ENCODE measurements around the gene HNRNPAB. TPM values are rescaled to one million over a fixed set of nuclear protein-coding genes. Genes with fewer than 3 reads are reported as not detected.
A peak's percentile ranks its signal among the peaks of the same experiment; 100 is the strongest.
"Not testable (repeated sequence)": the region's sequence is repeated elsewhere in the genome, so short reads cannot be mapped to it uniquely, and the experiment has no call there.

The HNRNPAB gene
- total RNA-seq, 1 experiment from 2014 or later: 547 TPM

DNA sequence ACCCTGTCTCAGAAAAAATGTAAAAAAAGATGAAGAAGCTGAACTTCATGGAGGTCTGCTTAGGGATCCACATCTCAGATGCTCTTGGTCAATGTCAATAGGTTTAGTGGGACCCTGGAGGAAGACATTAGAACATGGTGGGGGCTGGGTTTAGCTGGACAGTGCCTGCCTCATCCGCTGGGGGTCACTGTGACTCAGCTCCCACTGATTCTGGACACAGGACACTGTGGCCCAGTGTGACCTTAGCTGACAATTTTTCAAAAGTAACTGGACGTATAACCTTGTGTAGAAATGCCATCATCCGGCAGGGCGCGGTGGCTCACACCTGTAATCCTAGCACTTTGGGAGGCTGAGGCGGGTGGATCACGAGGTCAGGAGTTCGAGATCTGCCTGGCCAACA, 7.3 kb upstream of the HNRNPAB start:
- H2AFZ ChIP-seq (ENCODE audit: low read length): no peak overlapping the region
- H3K56ac ChIP-seq (ENCODE audit: insufficient read length, low read depth, low read length): no peak overlapping the region
- H3K4me1 ChIP-seq (ENCODE audit: insufficient read depth, low read length): no peaks in the 10 kb centered on the region
- H2BK15ac ChIP-seq (ENCODE audit: low read depth, low read length): no peak overlapping the region
- Mint-ChIP-seq H3K4me1 (peaks cover 27 to 30% of the 10 kb centered on the region in 2 experiments), H3K9me3 (peaks cover 14 to 21% of the 10 kb centered on the region in 2 experiments), H3K27me3 (ENCODE audit: low read depth) (peaks cover 27% of the 10 kb centered on the region), H3K36me3 (ENCODE audit: insufficient read depth in 1 of 3, low read depth in 3 of 3) (peaks cover 6 to 16% (median 7%) of the 10 kb centered on the region in 3 experiments), H3K27ac (no peak overlapping the region), H3K4me3 (no peak overlapping the region)
- no peak overlapping the region for H2AK5ac ChIP-seq (ENCODE audit: insufficient read length, low read length)
- no peaks in the 10 kb centered on the region for H3K9me3 ChIP-seq (ENCODE audit: control insufficient read depth, low read depth, low read length)
- H4K5ac ChIP-seq (ENCODE audit: insufficient read length, low read depth, low read length): no peak overlapping the region
- H2BK120ac ChIP-seq (ENCODE audit: low read depth, low read length, poor library complexity, severe bottlenecking): no peak overlapping the region
- H4K20me1 ChIP-seq (ENCODE audit: control insufficient read depth, insufficient read depth, insufficient read length): peaks cover 2% of the 10 kb centered on the region
- no peak overlapping the region for H2BK12ac ChIP-seq (ENCODE audit: insufficient read length, low read depth, low read length)
- H2BK5ac ChIP-seq (ENCODE audit: insufficient read length, low read length): no peak overlapping the region
- H4K91ac ChIP-seq (ENCODE audit: insufficient read length, low read depth, low read length): no peak overlapping the region
- no peak overlapping the region for H3K27ac ChIP-seq (ENCODE audit: insufficient read length, low read depth, low read length)
- WGBS (ENCODE audit: extremely low coverage, insufficient read length, low lambda C conversion rate): no CpG with 5 or more reads among the region's 8 CpGs
- TF ChIP-seq, protein P1, sequence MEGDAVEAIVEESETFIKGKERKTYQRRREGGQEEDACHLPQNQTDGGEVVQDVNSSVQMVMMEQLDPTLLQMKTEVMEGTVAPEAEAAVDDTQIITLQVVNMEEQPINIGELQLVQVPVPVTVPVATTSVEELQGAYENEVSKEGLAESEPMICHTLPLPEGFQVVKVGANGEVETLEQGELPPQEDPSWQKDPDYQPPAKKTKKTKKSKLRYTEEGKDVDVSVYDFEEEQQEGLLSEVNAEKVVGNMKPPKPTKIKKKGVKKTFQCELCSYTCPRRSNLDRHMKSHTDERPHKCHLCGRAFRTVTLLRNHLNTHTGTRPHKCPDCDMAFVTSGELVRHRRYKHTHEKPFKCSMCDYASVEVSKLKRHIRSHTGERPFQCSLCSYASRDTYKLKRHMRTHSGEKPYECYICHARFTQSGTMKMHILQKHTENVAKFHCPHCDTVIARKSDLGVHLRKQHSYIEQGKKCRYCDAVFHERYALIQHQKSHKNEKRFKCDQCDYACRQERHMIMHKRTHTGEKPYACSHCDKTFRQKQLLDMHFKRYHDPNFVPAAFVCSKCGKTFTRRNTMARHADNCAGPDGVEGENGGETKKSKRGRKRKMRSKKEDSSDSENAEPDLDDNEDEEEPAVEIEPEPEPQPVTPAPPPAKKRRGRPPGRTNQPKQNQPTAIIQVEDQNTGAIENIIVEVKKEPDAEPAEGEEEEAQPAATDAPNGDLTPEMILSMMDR (conservative IDR thresholded peaks at IDR 0.05): peak; percentile 71
- no peak overlapping the region for H3K4me2 ChIP-seq (ENCODE audit: insufficient read depth, insufficient read length, low read length)
- H3T11ph ChIP-seq (ENCODE audit: low read length): no peak overlapping the region
- H3K9ac ChIP-seq (ENCODE audit: extremely low read depth, insufficient read length, low read length): no peak overlapping the region
- H3K79me2 ChIP-seq (ENCODE audit: insufficient read depth, low read length): no peaks in the 10 kb centered on the region
- no peak overlapping the region for H3K18ac ChIP-seq (ENCODE audit: insufficient read length, low read depth, low read length)
- H2BK20ac ChIP-seq (ENCODE audit: low read depth, low read length, poor library complexity, severe bottlenecking): no peak overlapping the region
- H3K14ac ChIP-seq (ENCODE audit: insufficient read depth, low read length): no peak overlapping the region
- no peaks in the 10 kb centered on the region for H3K23me2 ChIP-seq (ENCODE audit: insufficient read length, low read depth, low read length, poor library complexity, severe bottlenecking)
- no peak overlapping the region for H3K4ac ChIP-seq (ENCODE audit: low read depth, low read length)
- H3K23ac ChIP-seq (ENCODE audit: insufficient read length, low read depth, low read length): no peak overlapping the region
- no peaks in the 10 kb centered on the region for H3K27me3 ChIP-seq (ENCODE audit: insufficient read depth, low read length)
- no peaks in the 10 kb centered on the region for H3K79me1 ChIP-seq (ENCODE audit: insufficient read depth, low read depth, low read length, poor library complexity, severe bottlenecking)
- DNase-seq: no peak
- H4K8ac ChIP-seq (replicated peaks; ENCODE audit: insufficient read length, low read depth, low read length): no peak overlapping the region

DNA sequence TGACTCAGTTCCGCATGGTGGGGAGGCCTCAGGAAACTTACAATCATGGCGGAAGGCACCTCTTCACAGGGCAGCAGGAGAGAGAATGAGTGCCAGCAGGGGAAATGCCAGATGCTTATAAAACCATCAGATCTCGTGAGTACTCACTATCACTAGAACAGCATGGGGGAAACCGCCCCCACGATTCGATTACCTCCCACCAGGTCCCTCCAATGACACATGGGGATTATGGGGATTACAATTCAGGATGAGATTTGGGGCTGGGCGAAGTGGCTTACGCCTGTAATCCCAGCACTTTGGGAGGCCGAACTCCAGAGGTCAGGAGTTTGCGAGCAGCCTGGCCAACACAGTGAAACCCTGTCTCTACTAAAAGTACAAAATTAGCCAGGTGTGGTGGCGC, 6.2 kb upstream of the HNRNPAB start:
- H3K9me3 ChIP-seq (ENCODE audit: control insufficient read depth, low read depth, low read length); H3K9ac ChIP-seq (ENCODE audit: extremely low read depth, insufficient read length, low read length): not testable (repeated sequence)

More for the DNA sequence above, 6.2 kb upstream of the HNRNPAB start:
- H3K79me2 ChIP-seq (ENCODE audit: insufficient read depth, low read length); H2AFZ ChIP-seq (ENCODE audit: low read length); DNase-seq; H3K4ac ChIP-seq (ENCODE audit: low read depth, low read length); H3K23ac ChIP-seq (ENCODE audit: insufficient read length, low read depth, low read length); H3K27me3 ChIP-seq (ENCODE audit: insufficient read depth, low read length); H3K18ac ChIP-seq (ENCODE audit: insufficient read length, low read depth, low read length); H2BK5ac ChIP-seq (ENCODE audit: insufficient read length, low read length); H3K56ac ChIP-seq (ENCODE audit: insufficient read length, low read depth, low read length); H3K14ac ChIP-seq (ENCODE audit: insufficient read depth, low read length); H3K79me1 ChIP-seq (ENCODE audit: insufficient read depth, low read depth, low read length, poor library complexity, severe bottlenecking); H2BK15ac ChIP-seq (ENCODE audit: low read depth, low read length); H3K9me3 Mint-ChIP-seq; H4K8ac ChIP-seq (replicated peaks; ENCODE audit: insufficient read length, low read depth, low read length); H3K4me1 ChIP-seq (ENCODE audit: insufficient read depth, low read length); H3K4me2 ChIP-seq (ENCODE audit: insufficient read depth, insufficient read length, low read length); H2BK120ac ChIP-seq (ENCODE audit: low read depth, low read length, poor library complexity, severe bottlenecking); H3K23me2 ChIP-seq (ENCODE audit: insufficient read length, low read depth, low read length, poor library complexity, severe bottlenecking); H3K4me3 Mint-ChIP-seq; H4K5ac ChIP-seq (ENCODE audit: insufficient read length, low read depth, low read length); H4K91ac ChIP-seq (ENCODE audit: insufficient read length, low read depth, low read length); H2AK5ac ChIP-seq (ENCODE audit: insufficient read length, low read length); H4K20me1 ChIP-seq (ENCODE audit: control insufficient read depth, insufficient read depth, insufficient read length); H2BK12ac ChIP-seq (ENCODE audit: insufficient read length, low read depth, low read length); H3K27ac Mint-ChIP-seq; H3T11ph ChIP-seq (ENCODE audit: low read length); H2BK20ac ChIP-seq (ENCODE audit: low read depth, low read length, poor library complexity, severe bottlenecking); H3K36me3 Mint-ChIP-seq (ENCODE audit: insufficient read depth in 1 of 3, low read depth in 3 of 3); H3K27ac ChIP-seq (ENCODE audit: insufficient read length, low read depth, low read length): not testable (repeated sequence)
- WGBS (ENCODE audit: extremely low coverage, insufficient read length, low lambda C conversion rate): no CpG with 5 or more reads among the region's 11 CpGs
- Mint-ChIP-seq H3K27me3 (ENCODE audit: low read depth) (peaks cover 29% of the 10 kb centered on the region), H3K4me1 (peaks cover 25 to 30% of the 10 kb centered on the region in 2 experiments)
